Fibroblast of lung (primary cell): ENCODE results near the gene MAP3K6. TPM values are rescaled to one million over a fixed set of nuclear protein-coding genes. Genes with fewer than 3 reads are reported as not detected.
"Not testable (repeated sequence)": the region's sequence is repeated elsewhere in the genome, so short reads cannot be mapped to it uniquely, and the experiment has no call there.

Experiments used
- DNase-seq, 2 donors: peaks; one replicate each; pipeline versions ENCODE4 v3.0.0 to v3.0.0-alpha.2; 2010; ENCODE audit warnings: low read depth in 2 of 2
- H2AFZ ChIP-seq: 2 replicates; pipeline ENCODE4 v1.5.1; 2012; ENCODE audit warnings: low read length, control low read depth, inconsistent platforms
- H3K27ac ChIP-seq: 2 replicates; pipeline ENCODE4 v1.5.1; 2011; ENCODE audit warnings: low read length, control low read depth; ENCODE audit not compliant: insufficient read depth
- H3K27me3 ChIP-seq: 2 replicates; pipeline ENCODE4 v1.5.1; 2011; ENCODE audit warnings: mild to moderate bottlenecking, low read length; ENCODE audit not compliant: control insufficient read depth, insufficient read depth
- H3K36me3 ChIP-seq: 2 replicates; pipeline ENCODE4 v1.5.1; 2011; ENCODE audit warnings: low read length; ENCODE audit not compliant: control insufficient read depth, insufficient read depth
- H3K4me1 ChIP-seq: 2 replicates; pipeline ENCODE4 v1.5.1; 2011; ENCODE audit warnings: low read length; ENCODE audit not compliant: control insufficient read depth, insufficient read depth; ENCODE audit errors: extremely low read depth
- H3K4me2 ChIP-seq: 2 replicates; pipeline ENCODE4 v1.5.1; 2011; ENCODE audit warnings: low read length, control low read depth; ENCODE audit not compliant: insufficient read depth; ENCODE audit errors: extremely low read depth
- H3K4me3 ChIP-seq, 4 experiments: fragments of 200-600 bp in 1 of 4; sonication (generic) in 1 of 4; replicated peaks in 1 of 4; 2 replicates each; pipeline ENCODE4 v1.5.1; 2011 to 2016; ENCODE audit warnings: low read length in 4 of 4, low read depth in 3 of 4, mild to moderate bottlenecking in 3 of 4, control low read depth in 2 of 4, inconsistent platforms in 1 of 4, mixed read lengths in 1 of 4; ENCODE audit not compliant: insufficient read depth in 1 of 4; ENCODE audit errors: control extremely low read depth in 1 of 4
- H3K79me2 ChIP-seq: 2 replicates; pipeline ENCODE4 v1.5.1; 2012; ENCODE audit warnings: mild to moderate bottlenecking, low read length, inconsistent platforms; ENCODE audit not compliant: control insufficient read depth, insufficient read depth
- H3K9ac ChIP-seq: 2 replicates; pipeline ENCODE4 v1.5.1; 2011; ENCODE audit warnings: mild to moderate bottlenecking, low read length, control low read depth; ENCODE audit not compliant: insufficient read depth
- H3K9me3 ChIP-seq: 2 replicates; pipeline ENCODE4 v1.5.1; 2012; ENCODE audit warnings: low read depth, low read length; ENCODE audit not compliant: control insufficient read depth, insufficient read depth
- H4K20me1 ChIP-seq: 2 replicates; pipeline ENCODE4 v1.5.1; 2011; ENCODE audit warnings: low read length; ENCODE audit not compliant: control insufficient read depth, insufficient read depth; ENCODE audit errors: extremely low read depth
- EZH2 ChIP-seq: IDR thresholded peaks from 2 replicates; pipeline ENCODE4 v1.5.1; 2012; ENCODE audit warnings: low read length, control low read depth, mild to moderate bottlenecking; ENCODE audit errors: missing control alignments
- polyA plus RNA-seq, 2 donors: library from polyadenylated mRNA; depleted of rRNA in 1 of 2; stranded (reverse) in 1 of 2; unstranded in 1 of 2; fragments of >200 nt; gene quantifications; 2 replicates each; pipeline ENCODE4 v1.2.1, GENCODE V29; 2011 to 2012; ENCODE audit warnings: missing spikeins in 1 of 2
- total RNA-seq: library from RNA; depleted of rRNA; stranded (reverse); fragments of >200 nt; gene quantifications from 2 replicates; pipeline ENCODE4 v1.2.1, GENCODE V29; 2014
- TF ChIP-seq, protein P1 (sequence below), 2 donors: IDR thresholded peaks in 1 of 2; conservative IDR thresholded peaks in 1 of 2; 1 replicate in 1 of 2; 2 replicates in 1 of 2; pipeline ENCODE4 v1.5.1; 2011 to 2012; ENCODE audit warnings: low read length in 2 of 2, control low read depth in 1 of 2, inconsistent platforms in 1 of 2, low read depth in 1 of 2, mild to moderate bottlenecking in 1 of 2

Gene MAP3K6
- total and polyA plus RNA-seq, 2 donors (not counting 1 experiment from before 2014, with no cell fraction given) = 8.3 to 11.5 TPM

DNA sequence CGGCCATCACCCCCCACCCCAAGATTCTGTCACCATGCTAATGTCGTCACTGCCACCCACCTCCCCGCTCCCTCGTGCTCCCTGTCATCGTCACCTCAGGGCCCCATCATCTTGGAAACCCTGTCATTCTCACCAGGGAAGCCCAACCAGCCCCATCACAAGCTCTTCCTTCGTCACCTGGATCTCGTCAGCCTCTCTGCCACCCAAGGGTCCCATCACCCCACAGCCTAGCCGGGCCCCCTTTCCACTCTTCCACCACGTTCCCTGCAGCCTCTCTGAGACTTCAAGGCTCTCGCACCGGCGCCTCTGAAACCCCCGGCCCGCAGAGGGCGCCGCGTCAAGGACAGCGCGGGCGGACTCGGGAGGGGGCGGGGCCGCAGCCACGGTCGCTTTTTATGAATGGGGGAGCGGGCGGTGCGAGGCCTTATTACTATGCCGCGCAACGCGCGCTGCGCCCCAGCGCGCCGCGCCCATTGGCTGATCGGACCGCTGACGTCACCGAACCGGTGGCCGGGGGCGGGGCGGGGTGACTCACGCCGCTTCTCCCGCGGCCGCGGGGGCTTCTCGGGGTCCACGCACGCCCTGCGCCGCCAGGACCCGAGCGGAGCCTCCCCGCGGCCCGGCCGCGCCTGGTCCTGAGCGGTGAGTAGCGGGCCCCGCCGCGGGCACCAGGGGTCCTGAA is 25.5 kb upstream of the MAP3K6 start, which contains the start of gene GPR3:
TSS of gene GPR3 (plus strand) at position 527 of the 682 bp plus-strand sequence. CDS start 1,177 bp downstream, outside the sequence.
- DNase-seq = peak; percentile 87 to 90
- Histone ChIP-seq H3K36me3 (no peaks in the 10 kb centered on the region), H3K4me3 (peak within 1 kb of the TSS; percentile 63 to 76 (median 74)), H2AFZ (peak within 1 kb of the TSS; percentile 73), H3K9me3 (no peaks in the 10 kb centered on the region), H3K4me1 (peaks cover 24% of the 10 kb centered on the region), H3K79me2 (peaks cover 7% of the 10 kb centered on the region), H3K4me2 (peak within 1 kb of the TSS; percentile 95), H3K27ac (peak within 1 kb of the TSS; percentile 91), H4K20me1 (no peaks in the 10 kb centered on the region), H3K9ac (peak within 1 kb of the TSS; percentile 90), H3K27me3 (no peaks in the 10 kb centered on the region)
- TF ChIP-seq, protein P1, sequence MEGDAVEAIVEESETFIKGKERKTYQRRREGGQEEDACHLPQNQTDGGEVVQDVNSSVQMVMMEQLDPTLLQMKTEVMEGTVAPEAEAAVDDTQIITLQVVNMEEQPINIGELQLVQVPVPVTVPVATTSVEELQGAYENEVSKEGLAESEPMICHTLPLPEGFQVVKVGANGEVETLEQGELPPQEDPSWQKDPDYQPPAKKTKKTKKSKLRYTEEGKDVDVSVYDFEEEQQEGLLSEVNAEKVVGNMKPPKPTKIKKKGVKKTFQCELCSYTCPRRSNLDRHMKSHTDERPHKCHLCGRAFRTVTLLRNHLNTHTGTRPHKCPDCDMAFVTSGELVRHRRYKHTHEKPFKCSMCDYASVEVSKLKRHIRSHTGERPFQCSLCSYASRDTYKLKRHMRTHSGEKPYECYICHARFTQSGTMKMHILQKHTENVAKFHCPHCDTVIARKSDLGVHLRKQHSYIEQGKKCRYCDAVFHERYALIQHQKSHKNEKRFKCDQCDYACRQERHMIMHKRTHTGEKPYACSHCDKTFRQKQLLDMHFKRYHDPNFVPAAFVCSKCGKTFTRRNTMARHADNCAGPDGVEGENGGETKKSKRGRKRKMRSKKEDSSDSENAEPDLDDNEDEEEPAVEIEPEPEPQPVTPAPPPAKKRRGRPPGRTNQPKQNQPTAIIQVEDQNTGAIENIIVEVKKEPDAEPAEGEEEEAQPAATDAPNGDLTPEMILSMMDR (conservative IDR thresholded peaks at IDR 0.05 in 1 of 2, IDR thresholded peaks at IDR 0.05 in 1 of 2; ENCODE audit: low read depth in 1 of 2, low read length in 2 of 2) = peak; percentile 51 to 59
- no peak for TF ChIP-seq EZH2

DNA sequence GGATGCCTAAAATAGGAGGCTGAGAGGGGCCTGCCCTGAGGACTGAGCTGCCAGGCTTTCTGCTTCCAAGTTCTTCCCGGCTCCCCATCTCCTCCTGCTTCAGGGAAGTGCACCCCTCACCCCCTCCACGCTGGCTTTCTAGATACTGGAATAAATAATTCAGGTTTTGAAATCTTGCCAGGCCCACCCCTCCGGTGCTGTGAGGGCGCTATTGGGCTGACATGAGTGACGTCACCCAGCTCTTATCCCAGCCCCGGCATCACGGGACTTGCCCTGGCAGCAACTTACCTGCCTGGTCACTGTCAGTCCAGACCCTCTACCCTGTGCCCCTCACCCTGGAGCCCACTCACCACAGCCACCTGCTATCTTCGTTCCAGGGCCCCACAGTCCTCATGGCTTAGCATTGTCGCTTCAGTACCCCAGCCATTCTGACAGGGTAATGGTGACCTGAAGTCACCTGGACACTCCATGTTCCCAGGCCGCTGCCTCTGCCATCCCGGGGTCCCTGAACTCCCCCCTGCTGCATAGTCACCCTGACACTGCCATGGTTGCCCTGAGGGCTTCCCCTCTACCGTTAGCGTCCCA is 24.8 kb upstream of the MAP3K6 start:
- Histone ChIP-seq H4K20me1 (no peaks in the 10 kb centered on the region), H3K27ac (peak overlapping the region; percentile 67), H3K4me2 (peak overlapping the region; percentile 94), H3K27me3 (no peaks in the 10 kb centered on the region), H3K9me3 (no peaks in the 10 kb centered on the region), H3K4me1 (peaks cover 24% of the 10 kb centered on the region), H2AFZ (peak overlapping the region; percentile 73), H3K79me2 (peaks cover 7% of the 10 kb centered on the region), H3K4me3 (peak overlapping the region in 3 of 4 experiments; percentile 29 to 76 (median 52)), H3K36me3 (no peaks in the 10 kb centered on the region), H3K9ac (peak overlapping the region; percentile 49)
- TF ChIP-seq, protein P1 (conservative IDR thresholded peaks at IDR 0.05 in 1 of 2, IDR thresholded peaks at IDR 0.05 in 1 of 2; ENCODE audit: low read depth in 1 of 2, low read length in 2 of 2) = no peak
- TF ChIP-seq EZH2 = no peak
- peak; percentile 45 to 66 for DNase-seq

DNA sequence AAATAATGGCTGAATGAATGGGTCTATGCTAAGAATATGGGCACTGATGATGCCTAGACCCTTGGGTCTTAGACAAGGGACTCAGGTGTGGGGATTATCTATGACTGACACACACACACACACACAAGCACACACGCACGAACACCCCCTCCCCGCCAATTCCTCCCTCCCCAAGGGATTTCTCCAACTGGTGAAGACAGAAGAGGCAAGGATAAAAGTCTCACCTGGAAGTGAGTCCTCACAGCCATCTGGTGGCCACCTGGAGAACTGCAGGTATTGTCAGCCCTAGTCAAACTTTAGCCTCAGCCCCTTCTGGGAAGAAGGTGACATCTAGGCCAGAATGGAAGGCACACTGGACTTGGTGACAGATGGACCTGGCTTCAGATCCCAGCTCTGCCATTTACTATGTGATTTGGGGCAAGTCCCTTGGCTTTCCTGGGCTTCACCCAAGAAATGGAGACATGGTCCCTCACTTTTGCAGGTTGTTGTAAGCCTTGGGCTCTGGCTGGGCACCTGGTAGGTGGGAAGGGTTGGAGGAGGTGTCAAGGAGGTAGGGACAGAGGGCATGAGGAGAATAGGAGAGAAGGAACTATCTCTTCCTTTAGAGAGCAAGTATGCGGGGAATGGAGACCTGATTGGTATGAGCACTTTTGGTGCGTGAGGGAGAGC is 21.7 kb upstream of the MAP3K6 start:
- Histone ChIP-seq H3K27ac (no peak overlapping the region), H3K9me3 (no peaks in the 10 kb centered on the region), H3K79me2 (peaks cover 2% of the 10 kb centered on the region), H4K20me1 (no peaks in the 10 kb centered on the region), H2AFZ (no peak overlapping the region), H3K36me3 (no peaks in the 10 kb centered on the region), H3K4me2 (no peak overlapping the region), H3K27me3 (no peaks in the 10 kb centered on the region), H3K9ac (no peak overlapping the region), H3K4me1 (peaks cover 14% of the 10 kb centered on the region), H3K4me3 (no peak overlapping the region)
- TF ChIP-seq, protein P1 (conservative IDR thresholded peaks at IDR 0.05 in 1 of 2, IDR thresholded peaks at IDR 0.05 in 1 of 2; ENCODE audit: low read depth in 1 of 2, low read length in 2 of 2) = peak; percentile 88 to 93
- TF ChIP-seq EZH2 = no peak
- DNase-seq = no peak

DNA sequence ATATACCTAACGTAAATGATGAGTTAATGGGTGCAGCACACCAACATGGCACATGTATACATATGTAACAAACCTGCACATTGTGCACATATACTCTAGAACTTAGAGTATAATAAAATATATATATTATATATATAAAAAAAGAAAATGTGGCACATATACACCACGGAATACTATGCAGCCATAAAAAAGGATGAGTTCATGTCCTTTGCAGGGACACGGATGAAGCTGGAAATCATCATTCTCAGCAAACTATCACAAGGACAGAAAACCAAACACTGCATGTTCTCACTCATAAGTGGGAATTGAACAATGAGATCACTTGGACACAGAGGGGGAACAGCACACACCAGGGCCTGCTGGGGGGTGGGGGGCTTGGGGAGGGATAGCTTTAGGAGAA is 18.0 kb upstream of the MAP3K6 start:
- DNase-seq, H3K36me3 ChIP-seq, H3K4me3 ChIP-seq, H2AFZ ChIP-seq, H3K9ac ChIP-seq, H3K4me1 ChIP-seq, H3K79me2 ChIP-seq, H3K27me3 ChIP-seq, H3K9me3 ChIP-seq, H4K20me1 ChIP-seq, H3K27ac ChIP-seq, H3K4me2 ChIP-seq: not testable (repeated sequence)
